ENCODE results near the gene HAUS1. TPM values are rescaled to one million over a fixed set of nuclear protein-coding genes. Genes with fewer than 3 reads are reported as not detected.

The HAUS1 gene
- total and polyA plus RNA-seq, 11 donors, result 6.7 to 18.6 (median 11.6) TPM

DNA sequence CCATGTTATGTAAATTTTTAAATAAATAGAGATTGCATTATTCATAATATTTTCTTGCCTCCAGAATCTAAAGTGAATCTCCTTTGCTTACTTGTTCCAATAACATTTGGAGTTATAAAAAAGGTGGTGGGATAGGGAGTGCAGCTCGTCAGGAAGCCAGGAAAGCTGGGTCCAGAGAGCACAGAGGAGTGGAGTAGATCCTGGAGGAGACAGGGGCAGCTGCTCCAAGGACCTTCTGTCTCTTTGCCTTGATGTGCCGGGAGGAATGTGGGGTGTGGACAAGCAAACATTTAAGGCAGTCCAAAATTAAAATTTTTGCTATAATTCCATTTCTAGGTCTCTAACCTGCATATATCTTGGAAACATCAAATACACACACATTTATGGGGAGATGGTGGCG is 29.3 kb downstream of the HAUS1 start:
- intact Hi-C loops (cut with DNase I), result no loop called here
- TF ChIP-seq, protein P1, sequence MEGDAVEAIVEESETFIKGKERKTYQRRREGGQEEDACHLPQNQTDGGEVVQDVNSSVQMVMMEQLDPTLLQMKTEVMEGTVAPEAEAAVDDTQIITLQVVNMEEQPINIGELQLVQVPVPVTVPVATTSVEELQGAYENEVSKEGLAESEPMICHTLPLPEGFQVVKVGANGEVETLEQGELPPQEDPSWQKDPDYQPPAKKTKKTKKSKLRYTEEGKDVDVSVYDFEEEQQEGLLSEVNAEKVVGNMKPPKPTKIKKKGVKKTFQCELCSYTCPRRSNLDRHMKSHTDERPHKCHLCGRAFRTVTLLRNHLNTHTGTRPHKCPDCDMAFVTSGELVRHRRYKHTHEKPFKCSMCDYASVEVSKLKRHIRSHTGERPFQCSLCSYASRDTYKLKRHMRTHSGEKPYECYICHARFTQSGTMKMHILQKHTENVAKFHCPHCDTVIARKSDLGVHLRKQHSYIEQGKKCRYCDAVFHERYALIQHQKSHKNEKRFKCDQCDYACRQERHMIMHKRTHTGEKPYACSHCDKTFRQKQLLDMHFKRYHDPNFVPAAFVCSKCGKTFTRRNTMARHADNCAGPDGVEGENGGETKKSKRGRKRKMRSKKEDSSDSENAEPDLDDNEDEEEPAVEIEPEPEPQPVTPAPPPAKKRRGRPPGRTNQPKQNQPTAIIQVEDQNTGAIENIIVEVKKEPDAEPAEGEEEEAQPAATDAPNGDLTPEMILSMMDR (IDR thresholded peaks at IDR 0.05), result no peak
- TF ChIP-seq POLR2A (IDR thresholded peaks at IDR 0.05), result no peak
- H3K4me3 ChIP-seq, result no peak overlapping the region
- peaks cover 0 to 32% (median 16%) of the 10 kb centered on the region in 9 donors for H3K36me3 ChIP-seq
- no peaks in the 10 kb centered on the region for H3K27me3 ChIP-seq
- 89 to 95% (median 92%) methylated on average over 3 of the region's 3 CpGs for WGBS, 4 donors
- H3K4me1 ChIP-seq, result peaks cover 0 to 12% (median 0%) of the 10 kb centered on the region in 12 donors
- no peak overlapping the region for H3K27ac ChIP-seq
- no peak for ATAC-seq
- DNase-seq, result no peak
- H3K9me3 ChIP-seq, result no peaks in the 10 kb centered on the region

DNA sequence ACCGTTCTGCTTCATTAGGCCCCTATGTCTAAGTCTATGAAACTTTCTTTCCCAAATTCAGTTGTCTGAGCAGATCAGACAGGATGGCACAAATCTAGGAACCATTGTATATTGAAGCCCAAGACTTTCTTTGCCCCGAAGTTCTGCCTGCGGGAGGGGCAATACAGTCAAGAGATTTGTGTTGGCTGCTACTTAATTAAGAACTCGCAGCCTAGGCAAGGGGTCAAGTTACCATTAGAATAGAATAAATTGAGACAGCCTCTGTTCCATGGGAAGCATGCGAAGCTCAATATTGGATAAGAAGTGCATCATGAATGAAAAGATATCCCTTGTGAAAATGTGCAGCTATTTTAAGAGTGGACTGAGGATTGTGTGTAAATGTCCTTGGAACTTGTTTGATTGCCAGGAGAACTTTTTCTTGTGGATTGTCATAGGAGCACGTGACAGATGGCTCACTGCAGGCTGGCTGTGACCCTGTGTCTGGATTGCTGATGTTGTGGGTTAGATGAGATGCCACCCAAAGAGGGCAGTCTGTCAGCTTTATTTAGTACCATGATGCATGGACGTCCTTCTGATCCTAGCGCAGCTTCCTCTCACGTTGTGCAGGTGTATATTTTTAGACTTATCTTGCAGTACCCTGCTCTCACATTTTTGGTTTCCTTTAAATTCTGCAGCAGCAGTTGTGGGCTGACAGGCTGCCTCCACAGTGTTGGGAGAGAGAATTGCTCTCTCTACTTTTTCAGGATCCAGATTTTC is 30.9 kb downstream of the HAUS1 start:
- ATAC-seq (peak; percentile 83 to 96 (median 94)), DNase-seq (peak in 4 of 5 donors; percentile 29 to 47 (median 39))
- H3K27ac ChIP-seq, result peak overlapping the region in 8 of 12 donors; percentile 27 to 71 (median 42)
- intact Hi-C loops (cut with DNase I), result no loop called here
- peaks cover 0 to 16% (median 1%) of the 10 kb centered on the region in 9 donors for H3K36me3 ChIP-seq
- H3K4me3 ChIP-seq, result no peak overlapping the region
- no peak for TF ChIP-seq POLR2A (IDR thresholded peaks at IDR 0.05)
- TF ChIP-seq, protein P1 (IDR thresholded peaks at IDR 0.05), result no peak
- H3K27me3 ChIP-seq, result no peaks in the 10 kb centered on the region
- peaks cover 0 to 12% (median 0%) of the 10 kb centered on the region in 12 donors for H3K4me1 ChIP-seq
- H3K9me3 ChIP-seq, result no peaks in the 10 kb centered on the region
- WGBS, 4 donors, result 33 to 48% (median 37%) methylated on average over 9 of the region's 9 CpGs

DNA sequence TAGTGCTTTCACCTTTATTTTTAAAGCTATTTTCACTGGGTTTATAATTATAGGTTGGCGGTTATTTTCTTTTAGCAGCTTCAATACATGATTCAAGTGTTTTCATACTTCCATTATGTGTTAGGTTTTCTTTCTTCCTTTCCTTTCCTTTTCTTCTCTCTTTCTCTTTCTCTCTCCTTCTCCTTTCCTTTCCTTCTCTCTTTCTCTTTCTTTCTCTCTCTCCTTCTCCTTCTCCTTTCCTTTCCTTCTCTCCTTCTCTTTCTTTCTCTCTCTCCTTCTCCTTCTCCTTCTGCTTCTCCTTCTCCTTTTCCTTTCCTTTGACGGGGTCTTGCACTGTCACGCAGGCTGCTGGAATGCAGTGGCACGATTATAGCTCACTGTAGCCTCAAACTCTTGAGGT is 36.0 kb downstream of the HAUS1 start:
- intact Hi-C loops (cut with DNase I), result loop anchor here in 2 of 10 donors (10.0 kb wide), 1 partner anchor 515 kb away; the partner anchor contains the start of gene LOXHD1 (in 2 of the 2)
- Histone ChIP-seq H3K4me1 (peaks cover 0 to 6% (median 0%) of the 10 kb centered on the region in 12 donors), H3K27ac (no peak overlapping the region), H3K27me3 (no peaks in the 10 kb centered on the region), H3K4me3 (no peak overlapping the region), H3K9me3 (no peaks in the 10 kb centered on the region), H3K36me3 (no peaks in the 10 kb centered on the region)
- no peak for DNase-seq
- WGBS, 4 donors, result 92 to 98% (median 93%) methylated on average over 4 of the region's 4 CpGs
- TF ChIP-seq, protein P1 (IDR thresholded peaks at IDR 0.05), result no peak
- no peak for TF ChIP-seq POLR2A (IDR thresholded peaks at IDR 0.05)
- ATAC-seq, result no peak

DNA sequence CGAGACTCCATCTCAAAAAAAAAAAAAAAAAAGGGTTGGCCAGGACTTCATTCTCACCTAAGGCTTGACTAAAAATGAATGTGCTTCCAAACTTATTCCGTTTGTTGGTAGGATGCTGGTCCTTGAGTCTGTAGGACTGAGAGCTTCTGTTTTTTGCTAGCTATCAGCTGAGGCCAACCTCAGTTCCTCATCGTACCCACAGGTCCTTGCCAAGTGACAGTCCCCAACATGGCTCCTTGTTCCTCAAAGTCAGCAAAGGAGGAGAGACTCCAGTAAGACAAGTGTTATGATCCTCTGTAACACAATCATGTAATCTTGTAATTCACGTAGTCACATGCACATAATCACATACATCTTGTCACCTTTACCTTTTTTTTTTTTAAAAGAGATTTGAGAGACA is 37.0 kb downstream of the HAUS1 start:
- TF ChIP-seq, protein P1 (IDR thresholded peaks at IDR 0.05), result no peak
- no peak for TF ChIP-seq POLR2A (IDR thresholded peaks at IDR 0.05)
- Histone ChIP-seq H3K36me3 (no peaks in the 10 kb centered on the region), H3K4me3 (no peak overlapping the region), H3K27me3 (no peaks in the 10 kb centered on the region), H3K4me1 (no peaks in the 10 kb centered on the region), H3K9me3 (no peaks in the 10 kb centered on the region), H3K27ac (no peak overlapping the region)
- 86 to 93% (median 92%) methylated on average over 4 of the region's 4 CpGs for WGBS, 4 donors
- DNase-seq (no peak), ATAC-seq (no peak)
- intact Hi-C loops (cut with DNase I), result loop anchor here in 2 of 10 donors (10.0 kb wide), 1 partner anchor 514 kb away; the partner anchor contains the start of gene LOXHD1 (in 2 of the 2)

Measured in heart left ventricle (tissue), 16 donors.